Sigmoid colon (tissue), 4 donors: ENCODE data around the gene ST14.

Experiments
- EP300 ChIP-seq, 4 donors: sonication (generic); formaldehyde crosslinking; IDR thresholded peaks; one replicate each; pipeline ENCODE4 v1.6.1; 2017; ENCODE audit warnings: antibody characterized with exemption in 4 of 4
- POLR2A ChIP-seq, 2 donors: fragments of 450-650 bp; IDR thresholded peaks; one replicate each; pipeline ENCODE4 v1.6.1; 2016; ENCODE audit warnings: antibody characterized with exemption in 2 of 2, mild to moderate bottlenecking in 2 of 2, moderate library complexity in 2 of 2

DNA sequence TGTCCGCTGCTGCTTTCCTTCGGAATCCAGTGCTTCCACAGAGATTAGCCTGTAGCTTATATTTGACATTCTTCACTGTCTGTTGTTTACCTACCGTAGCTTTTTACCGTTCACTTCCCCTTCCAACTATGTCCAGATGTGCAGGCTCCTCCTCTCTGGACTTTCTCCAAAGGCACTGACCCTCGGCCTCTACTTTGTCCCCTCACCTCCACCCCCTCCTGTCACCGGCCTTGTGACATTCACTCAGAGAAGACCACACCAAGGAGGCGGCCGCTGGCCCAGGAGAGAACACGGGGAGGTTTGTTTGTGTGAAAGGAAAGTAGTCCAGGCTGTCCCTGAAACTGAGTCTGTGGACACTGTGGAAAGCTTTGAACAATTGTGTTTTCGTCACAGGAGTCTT, 15.4 kb upstream of the ST14 start:
- TF ChIP-seq POLR2A (IDR thresholded peaks at IDR 0.05) (no peak), EP300 (IDR thresholded peaks at IDR 0.05) (no peak)
